ENCODE results near the gene C16orf95.

DNA sequence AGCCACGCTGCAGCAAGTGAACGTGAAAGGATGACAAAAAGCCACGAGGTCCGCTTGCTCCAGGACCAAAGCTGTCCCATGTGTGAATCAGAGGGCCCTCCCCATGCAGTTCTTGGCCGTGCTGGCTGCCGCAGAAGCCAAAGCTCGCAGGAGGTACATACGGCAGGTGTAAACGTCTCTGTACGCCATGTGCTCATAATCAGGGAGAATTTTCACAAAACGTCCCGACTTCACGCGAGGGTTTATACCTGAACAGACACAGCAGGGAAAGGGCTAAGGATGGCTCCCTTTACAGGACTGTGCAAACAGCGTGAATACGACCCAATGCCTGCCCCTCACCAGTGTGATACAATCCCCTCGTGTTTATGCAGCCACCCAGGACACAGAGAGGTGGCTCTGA is 41.1 kb upstream of the C16orf95 start:
- TF ChIP-seq EP300 (IDR thresholded peaks at IDR 0.05) (no peak), POLR2AphosphoS5 (IDR thresholded peaks at IDR 0.05) (no peak)

Measured in sigmoid colon (tissue), 4 donors.